Ishikawa (cell line): Measurements from ENCODE around the gene PEX11B.

Experiments
- CEBPB ChIP-seq: IDR thresholded peaks from 2 replicates; pipeline ENCODE4 v1.6.1; 2012
- CREB1 ChIP-seq: IDR thresholded peaks from 2 replicates; pipeline ENCODE4 v1.6.1; 2012; ENCODE audit warnings: low read depth
- EGR1 ChIP-seq: IDR thresholded peaks from 2 replicates; pipeline ENCODE4 v1.6.1; 2012
- EP300 ChIP-seq: IDR thresholded peaks from 2 replicates; pipeline ENCODE4 v1.6.1; 2012; ENCODE audit warnings: borderline replicate concordance
- FOXM1 ChIP-seq: IDR thresholded peaks from 2 replicates; pipeline ENCODE4 v1.6.1; 2012; ENCODE audit warnings: low read depth, borderline replicate concordance
- MAX ChIP-seq: IDR thresholded peaks from 2 replicates; pipeline ENCODE4 v1.6.1; 2012
- NFIC ChIP-seq: IDR thresholded peaks from 2 replicates; pipeline ENCODE4 v1.6.1; 2012
- RAD21 ChIP-seq: IDR thresholded peaks from 2 replicates; pipeline ENCODE4 v1.6.1; 2012; ENCODE audit warnings: low read depth
- REST ChIP-seq: IDR thresholded peaks from 2 replicates; pipeline ENCODE4 v1.6.1; 2012; ENCODE audit warnings: low read depth, mild to moderate bottlenecking
- TAF1 ChIP-seq: IDR thresholded peaks from 2 replicates; pipeline ENCODE4 v1.6.1; 2012; ENCODE audit warnings: low read depth, mild to moderate bottlenecking
- TCF12 ChIP-seq: IDR thresholded peaks from 2 replicates; pipeline ENCODE4 v1.6.1; 2012; ENCODE audit warnings: low read depth
- TEAD4 ChIP-seq: IDR thresholded peaks from 2 replicates; pipeline ENCODE4 v1.6.1; 2012
- USF1 ChIP-seq: IDR thresholded peaks from 2 replicates; pipeline ENCODE4 v1.6.1; 2012
- YY1 ChIP-seq: IDR thresholded peaks from 2 replicates; pipeline ENCODE4 v1.6.1; 2012; ENCODE audit warnings: low read depth
- ZBTB7A ChIP-seq: IDR thresholded peaks from 2 replicates; pipeline ENCODE4 v1.6.1; 2012; ENCODE audit warnings: low read depth

Gene PEX11B

GRCh38 chr1:145956781-145957442 is 38.4 kb upstream of the PEX11B start:
- TF ChIP-seq FOXM1, result no peak
- no peak for TF ChIP-seq REST
- TF ChIP-seq NFIC, result no peak
- TF ChIP-seq EP300, result no peak
- TF ChIP-seq CEBPB, result no peak
- no peak for TF ChIP-seq CREB1
- no peak for TF ChIP-seq TAF1
- TF ChIP-seq TCF12, result no peak

GRCh38 chr1:145956361-145956760 is 37.8 kb upstream of the PEX11B start:
- TF ChIP-seq RAD21 (no peak), EGR1 (no peak), USF1 (no peak)

- TF ChIP-seq REST (no peak), CREB1 (no peak), EP300 (no peak)
Observed at GRCh38 chr1:145955436-145955835, 36.9 kb upstream of the PEX11B start.

- no peak for TF ChIP-seq MAX
- no peak for TF ChIP-seq NFIC
- no peak for TF ChIP-seq EP300
- TF ChIP-seq REST, result no peak
- TF ChIP-seq TAF1, result no peak
- TF ChIP-seq TCF12, result no peak
- TF ChIP-seq ZBTB7A, result no peak
- no peak for TF ChIP-seq YY1
- no peak for TF ChIP-seq EGR1
- TF ChIP-seq FOXM1, result no peak
- no peak for TF ChIP-seq TEAD4
- TF ChIP-seq USF1, result no peak
- no peak for TF ChIP-seq CEBPB
- no peak for TF ChIP-seq CREB1
- no peak for TF ChIP-seq RAD21
Observed at GRCh38 chr1:145953861-145954260, 35.3 kb upstream of the PEX11B start.

- no peak for TF ChIP-seq EP300
- no peak for TF ChIP-seq USF1
- no peak for TF ChIP-seq YY1
- no peak for TF ChIP-seq TEAD4
Observed at GRCh38 chr1:145952903-145953302, 34.4 kb upstream of the PEX11B start.
